B cell (primary cell): ENCODE data around the gene IKZF3. TPM values are rescaled to one million over a fixed set of nuclear protein-coding genes. Genes with fewer than 3 reads are reported as not detected.

Source experiments
- ATAC-seq: fragments of 200-7000 bp; cut with Tn5 transposase; one replicate; pipeline ENCODE4 v1.10.0; 2021; ENCODE audit warnings: low read depth, mild to moderate bottlenecking, moderate number of reproducible peaks, moderate library complexity
- CTCF ChIA-PET: fragments of 350-600 bp; sonication (Branson Sonifier 250); formaldehyde crosslinking; loops from one replicate; lab custom pipeline; 2021; ENCODE audit warnings: antibody characterized with exemption, inconsistent platforms; lab: Charles Lee
- POLR2A ChIA-PET: fragments of 350-600 bp; sonication (Branson Sonifier 250); formaldehyde crosslinking; loops from one replicate; lab custom pipeline; 2021; ENCODE audit warnings: antibody characterized with exemption; lab: Charles Lee
- DNase-seq: peaks from one replicate; pipeline ENCODE4 v3.0.0; 2013
- H2AFZ ChIP-seq: 2 replicates; pipeline ENCODE4 v1.6.1; 2012; ENCODE audit warnings: mild to moderate bottlenecking, low read depth, low read length; ENCODE audit not compliant: insufficient read depth, poor library complexity, severe bottlenecking
- H3K27ac ChIP-seq, 2 donors: 1 replicate in 1 of 2; 2 replicates in 1 of 2; pipeline ENCODE4 v1.5.1; 2012 to 2013; ENCODE audit warnings: low read length in 2 of 2, mild to moderate bottlenecking in 2 of 2, moderate library complexity in 1 of 2
- H3K27me3 ChIP-seq, 4 experiments: fragments of 200-600 bp in 1 of 4; sonication (generic) in 1 of 4; replicated peaks in 1 of 4; 1 replicate in 2 of 4; 2 replicates in 2 of 4; pipeline versions ENCODE4 v1.6.1 to v1.7.0; 2013 to 2016; ENCODE audit warnings: low read length in 3 of 4, mild to moderate bottlenecking in 2 of 4, mixed read lengths in 1 of 4, moderate library complexity in 1 of 4; ENCODE audit not compliant: insufficient read depth in 4 of 4, control insufficient read depth in 3 of 4; ENCODE audit errors: control extremely low read depth in 1 of 4
- H3K36me3 ChIP-seq, 2 experiments: replicated peaks in 1 of 2; 1 replicate in 1 of 2; 2 replicates in 1 of 2; pipeline versions ENCODE4 v1.6.1 to v1.7.1; 2013; ENCODE audit warnings: low read length in 1 of 2; ENCODE audit not compliant: insufficient read depth in 2 of 2, control insufficient read depth in 1 of 2; ENCODE audit errors: control extremely low read depth in 1 of 2, extremely low read depth in 1 of 2
- H3K4me1 ChIP-seq, 2 donors: fragments of 200-600 bp in 1 of 2; sonication (generic) in 1 of 2; 1 replicate in 1 of 2; 2 replicates in 1 of 2; pipeline versions ENCODE4 v1.5.1 to v1.6.1; 2013 to 2017; ENCODE audit warnings: low read length in 2 of 2; ENCODE audit not compliant: control insufficient read depth in 2 of 2, insufficient read depth in 2 of 2
- H3K4me2 ChIP-seq: replicated peaks from 2 replicates; pipeline ENCODE3; 2012; ENCODE audit warnings: mild to moderate bottlenecking, low read depth, low read length; ENCODE audit not compliant: poor library complexity, severe bottlenecking
- H3K4me3 ChIP-seq, 5 experiments: fragments of 200-600 bp in 1 of 5; sonication (generic) in 1 of 5; 1 replicate in 3 of 5; 2 replicates in 2 of 5; pipeline versions ENCODE4 v1.5.1 to v1.7.0; 2011 to 2016; ENCODE audit warnings: low read length in 4 of 5, mild to moderate bottlenecking in 4 of 5, low read depth in 2 of 5, control low read depth in 1 of 5, moderate library complexity in 1 of 5; ENCODE audit not compliant: insufficient read depth in 1 of 5; ENCODE audit errors: control extremely low read depth in 1 of 5, extremely low read depth in 1 of 5
- H3K79me2 ChIP-seq: fragments of 200-600 bp; sonication (generic); one replicate; pipeline ENCODE4 v1.6.0; 2016; ENCODE audit warnings: low read length; ENCODE audit not compliant: control insufficient read depth, insufficient read depth
- H3K9ac ChIP-seq: fragments of 200-600 bp; sonication (generic); 2 replicates; pipeline ENCODE4 v1.6.1; 2017; ENCODE audit warnings: mild to moderate bottlenecking, low read length, moderate library complexity
- H3K9me3 ChIP-seq, 3 donors: one replicate each; pipeline versions ENCODE4 v1.6.1 to v1.7.1; 2013; ENCODE audit warnings: low read length in 2 of 3; ENCODE audit not compliant: control insufficient read depth in 2 of 3, insufficient read depth in 1 of 3; ENCODE audit errors: control extremely low read depth in 1 of 3
- H4K20me1 ChIP-seq: 2 replicates; pipeline ENCODE4 v1.6.0; 2012; ENCODE audit warnings: mild to moderate bottlenecking, low read length; ENCODE audit not compliant: insufficient read depth, control insufficient read depth, poor library complexity, severe bottlenecking
- H3K27ac Mint-ChIP-seq: one replicate; pipeline ENCODE4 v1.8.0; 2021; ENCODE audit warnings: mixed read lengths
- H3K27me3 Mint-ChIP-seq: one replicate; pipeline ENCODE4 v1.8.0; 2021; ENCODE audit warnings: mixed read lengths
- H3K4me1 Mint-ChIP-seq: one replicate; pipeline ENCODE4 v1.8.0; 2021; ENCODE audit warnings: mixed read lengths
- H3K4me3 Mint-ChIP-seq: one replicate; pipeline ENCODE4 v1.8.0; 2021; ENCODE audit warnings: mixed read lengths
- H3K9me3 Mint-ChIP-seq: one replicate; pipeline ENCODE4 v1.8.0; 2022; ENCODE audit warnings: mixed read lengths; ENCODE audit not compliant: insufficient read depth
- CTCF ChIP-seq: fragments of 200-600 bp; IDR thresholded peaks from one replicate; pipeline ENCODE4 v1.8.0; 2022; ENCODE audit warnings: antibody characterized with exemption, mild to moderate bottlenecking
- EZH2 ChIP-seq: IDR thresholded peaks from 2 replicates; pipeline ENCODE4 v1.6.1; 2012; ENCODE audit warnings: borderline replicate concordance, low read depth, mild to moderate bottlenecking, moderate library complexity, low read length; ENCODE audit not compliant: insufficient read depth, poor library complexity, severe bottlenecking
- WGBS: methylation state at CpG from one replicate; pipeline ENCODE4 v1.1.5; 2013; ENCODE audit warnings: missing lambda C conversion rate; ENCODE audit not compliant: insufficient coverage; 5-methylcytosine and 5-hydroxymethylcytosine counted together
- intact Hi-C: fragments of 100-400 bp; cut with micrococcal nuclease; formaldehyde crosslinking; loops from one replicate; pipeline ENCODE4 v1.10.0; 2022
- polyA plus RNA-seq: library from polyadenylated mRNA; depleted of rRNA; stranded (reverse); fragments of >200 nt; gene quantifications from 2 replicates; pipeline ENCODE4 v1.2.3, GENCODE V29; 2012
- total RNA-seq, 2 donors: library from RNA; stranded (reverse); fragments of 120-200 nt in 1 of 2; gene quantifications; 1 replicate in 1 of 2; 2 replicates in 1 of 2; pipeline versions ENCODE4 v1.2.3 to v1.2.4, GENCODE V29; 2013 to 2022

IKZF3 gene
- total and polyA plus RNA-seq, 2 donors (not counting 1 experiment from before 2014, with no cell fraction given): 63.0 to 178 TPM

- ATAC-seq (no peak), DNase-seq (peak; percentile 35)
- WGBS: 60% methylated on average over 1 of the region's 8 CpGs
- H3K4me1 ChIP-seq: peaks cover 43 to 56% of the 10 kb centered on the region in 2 donors
- no peak overlapping the region for H2AFZ ChIP-seq
- intact Hi-C loops: loop anchor here (5.0 kb wide), 1 partner anchor 199 kb away; the partner anchor contains the start of genes PNMT and TCAP
- peaks cover 58% of the 10 kb centered on the region for H3K4me1 Mint-ChIP-seq
- H3K4me2 ChIP-seq: peak overlapping the region; percentile 87
- peaks cover 0 to 17% (median 5%) of the 10 kb centered on the region in 3 donors for H3K9me3 ChIP-seq
- H3K4me3 Mint-ChIP-seq: peak overlapping the region; percentile 99
- H3K9me3 Mint-ChIP-seq: no peaks in the 10 kb centered on the region
- H3K36me3 ChIP-seq: peaks cover 0 to 1% of the 10 kb centered on the region in 2 experiments
- POLR2A ChIA-PET: interaction anchor here (0.6 to 5.7 kb wide), 5 partner anchors 59 to 1043 kb away, joined by 3 to 58 read pairs (median 5); partner anchors contain the start of gene PGAP3
- CTCF ChIA-PET: interaction anchor here (0.7 to 2.7 kb wide), 8 partner anchors 20 to 1815 kb away, joined by 3 to 20 read pairs (median 8); partner anchors contain the start of gene MIEN1
- H4K20me1 ChIP-seq: no peaks in the 10 kb centered on the region
- H3K27me3 Mint-ChIP-seq: no peaks in the 10 kb centered on the region
- H3K4me3 ChIP-seq: peak overlapping the region in 1 of 5 experiments; percentile 20
- H3K27ac Mint-ChIP-seq: peak overlapping the region; percentile 87
- peak overlapping the region; percentile 94 to 96 for H3K27ac ChIP-seq
- H3K27me3 ChIP-seq: no peaks in the 10 kb centered on the region
- H3K9ac ChIP-seq: peak overlapping the region; percentile 19
- no peak for TF ChIP-seq CTCF
- no peak for TF ChIP-seq EZH2
- H3K79me2 ChIP-seq: peaks cover 58% of the 10 kb centered on the region
Observed at GRCh38 chr17:39866013-39866730, 2.1 kb upstream of the IKZF3 start.
